ENCODE data around the gene ZMYM3.
"Not testable (repeated sequence)": the region's sequence is repeated elsewhere in the genome, so short reads cannot be mapped to it uniquely, and the experiment has no call there.

Gene ZMYM3

GRCh38 chrX:71254092-71254963, at the start of gene ZMYM3:
Gene ZMYM3 (minus strand): TSS chrX:71254140. CDS start chrX:71253255, 885 bp downstream.
- peak; percentile 61 to 70 for DNase-seq (ENCODE audit: low read depth in 2 of 2)

- no peak for DNase-seq (ENCODE audit: low read depth in 2 of 2)
Observed at GRCh38 chrX:71302461-71303213, 48.7 kb upstream of the ZMYM3 start.

GRCh38 chrX:71301195-71301924, 47.4 kb upstream of the ZMYM3 start, which contains the start of gene ITGB1BP2:
Gene ITGB1BP2 (plus strand): TSS chrX:71301750. CDS start chrX:71301807, 57 bp downstream.
- DNase-seq (ENCODE audit: low read depth in 2 of 2), result no peak

- not testable (repeated sequence) for DNase-seq (ENCODE audit: low read depth in 2 of 2)
Observed at GRCh38 chrX:71300495-71300894, 46.6 kb upstream of the ZMYM3 start.

- not testable (repeated sequence) for DNase-seq (ENCODE audit: low read depth in 2 of 2)
Observed at GRCh38 chrX:71300064-71300463, 46.1 kb upstream of the ZMYM3 start.

GRCh38 chrX:71298119-71298518, 44.2 kb upstream of the ZMYM3 start:
- DNase-seq (ENCODE audit: low read depth in 2 of 2), result no peak

- DNase-seq (ENCODE audit: low read depth in 2 of 2), result no peak
Observed at GRCh38 chrX:71296806-71297205, 42.9 kb upstream of the ZMYM3 start.

- no peak for DNase-seq (ENCODE audit: low read depth in 2 of 2)
Observed at GRCh38 chrX:71292669-71293365, 38.9 kb upstream of the ZMYM3 start.

GRCh38 chrX:71291381-71291780, 37.4 kb upstream of the ZMYM3 start:
- DNase-seq (ENCODE audit: low read depth in 2 of 2), result no peak

- no peak for DNase-seq (ENCODE audit: low read depth in 2 of 2)
Observed at GRCh38 chrX:71285929-71286328, 32.0 kb upstream of the ZMYM3 start.

GRCh38 chrX:71283403-71284143, 29.6 kb upstream of the ZMYM3 start, which contains the start of gene NONO:
Gene NONO (plus strand): TSS chrX:71283635. CDS start chrX:71290638, 7,003 bp downstream.
- peak; percentile 62 to 82 for DNase-seq (ENCODE audit: low read depth in 2 of 2)

GRCh38 chrX:71282514-71283402, 28.8 kb upstream of the ZMYM3 start:
- peak; percentile 35 to 52 for DNase-seq (ENCODE audit: low read depth in 2 of 2)

GRCh38 chrX:71281300-71281699, 27.4 kb upstream of the ZMYM3 start:
- not testable (repeated sequence) for DNase-seq (ENCODE audit: low read depth in 2 of 2)

- not testable (repeated sequence) for DNase-seq (ENCODE audit: low read depth in 2 of 2)
Observed at GRCh38 chrX:71272313-71272712, 18.4 kb upstream of the ZMYM3 start.

- no peak for DNase-seq (ENCODE audit: low read depth in 2 of 2)
Observed at GRCh38 chrX:71269801-71270395, 16.0 kb upstream of the ZMYM3 start.

- DNase-seq (ENCODE audit: low read depth in 2 of 2), result not testable (repeated sequence)
Observed at GRCh38 chrX:71268624-71269023, 14.7 kb upstream of the ZMYM3 start.

GRCh38 chrX:71256856-71257255, 2.9 kb upstream of the ZMYM3 start:
- DNase-seq (ENCODE audit: low read depth in 2 of 2), result no peak

GRCh38 chrX:71256051-71256450, 2.1 kb upstream of the ZMYM3 start:
- DNase-seq (ENCODE audit: low read depth in 2 of 2), result no peak
